Central memory CD4-positive, alpha-beta T cell (primary cell): ENCODE data around the gene TRPM2.

Source experiments
- DNase-seq: peaks from one replicate; pipeline ENCODE4 v3.0.0; 2022

The TRPM2 gene

DNA sequence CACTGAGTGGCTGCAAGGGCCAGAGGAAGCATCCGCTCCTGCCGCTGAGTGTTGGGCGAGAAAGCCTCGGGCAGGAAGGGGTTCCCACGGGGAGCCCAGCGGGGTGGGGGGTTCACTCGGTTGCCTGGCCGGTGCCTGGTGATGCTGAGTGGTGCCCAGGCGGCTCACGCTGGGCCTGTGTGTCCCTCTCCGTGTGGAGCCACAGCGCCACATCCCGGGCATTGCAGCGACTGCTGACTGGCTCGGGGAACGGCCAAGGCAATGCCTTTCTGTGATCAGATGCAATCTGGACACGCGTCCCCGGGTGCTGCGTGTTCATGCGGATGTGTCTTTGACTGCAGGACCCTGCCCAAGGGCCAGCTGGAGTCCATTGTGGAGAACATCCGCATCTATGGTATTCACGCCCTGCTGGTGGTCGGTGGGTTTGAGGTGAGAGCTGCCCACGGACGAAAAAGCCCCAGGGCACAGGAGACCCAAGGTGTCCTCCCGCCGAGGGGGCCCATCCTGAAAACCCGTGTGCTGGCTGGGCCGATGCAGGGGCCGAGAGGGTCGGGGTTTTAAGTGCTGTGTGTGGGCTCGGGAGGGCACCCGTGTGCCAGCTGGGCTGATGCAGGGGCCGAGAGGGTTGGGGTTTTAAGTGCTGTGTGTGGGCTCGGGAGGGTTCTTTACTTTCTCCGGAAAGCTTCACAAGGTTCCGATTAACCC is 30.6 kb upstream of the TRPM2 start:
- DNase-seq, result no peak

DNA sequence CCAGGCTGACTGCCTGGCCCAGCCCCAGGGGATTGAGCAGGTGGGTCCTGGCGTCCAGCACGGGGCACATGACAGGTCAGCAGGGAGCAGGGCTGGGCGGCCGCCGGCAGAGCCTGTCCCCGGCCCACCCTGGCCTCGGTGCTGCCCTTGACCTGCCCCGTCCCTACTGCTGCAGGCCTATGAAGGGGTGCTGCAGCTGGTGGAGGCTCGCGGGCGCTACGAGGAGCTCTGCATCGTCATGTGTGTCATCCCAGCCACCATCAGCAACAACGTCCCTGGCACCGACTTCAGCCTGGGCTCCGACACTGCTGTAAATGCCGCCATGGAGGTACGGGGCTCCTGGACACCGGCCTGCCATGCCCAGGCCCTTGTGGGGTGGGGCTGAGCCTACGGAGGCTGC is 29.8 kb upstream of the TRPM2 start:
- no peak for DNase-seq

DNA sequence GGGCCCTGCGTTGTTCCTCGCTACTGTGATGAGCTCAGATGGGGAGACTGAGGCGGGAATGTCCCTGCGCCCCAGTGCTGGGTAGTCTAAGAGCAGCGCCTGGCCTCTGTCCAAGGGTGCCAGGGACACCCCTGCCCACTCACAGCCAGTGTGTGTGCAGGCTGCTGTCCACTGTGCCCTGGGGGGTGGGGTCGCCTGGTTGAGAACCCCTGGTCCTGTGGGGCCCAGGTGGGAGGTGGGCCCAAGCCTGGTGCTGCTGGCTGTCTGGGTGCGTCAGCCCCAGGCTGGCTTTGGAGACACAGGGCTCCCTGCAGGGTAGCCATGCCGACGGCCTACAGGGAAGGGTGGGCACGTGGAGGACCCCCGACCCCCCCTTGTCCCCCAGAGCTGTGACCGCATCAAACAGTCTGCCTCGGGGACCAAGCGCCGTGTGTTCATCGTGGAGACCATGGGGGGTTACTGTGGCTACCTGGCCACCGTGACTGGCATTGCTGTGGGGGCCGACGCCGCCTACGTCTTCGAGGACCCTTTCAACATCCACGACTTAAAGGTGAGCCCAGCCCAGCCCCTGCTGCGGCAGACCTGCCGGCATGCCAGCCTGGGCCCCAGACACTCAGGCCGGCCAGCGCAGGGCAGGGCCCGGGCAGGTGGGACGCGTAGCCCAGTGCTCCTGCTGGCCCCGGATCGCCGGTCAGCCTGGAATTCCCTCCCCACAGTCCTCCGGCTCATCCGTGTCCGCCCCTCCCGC is 29.1 kb upstream of the TRPM2 start:
- no peak for DNase-seq

DNA sequence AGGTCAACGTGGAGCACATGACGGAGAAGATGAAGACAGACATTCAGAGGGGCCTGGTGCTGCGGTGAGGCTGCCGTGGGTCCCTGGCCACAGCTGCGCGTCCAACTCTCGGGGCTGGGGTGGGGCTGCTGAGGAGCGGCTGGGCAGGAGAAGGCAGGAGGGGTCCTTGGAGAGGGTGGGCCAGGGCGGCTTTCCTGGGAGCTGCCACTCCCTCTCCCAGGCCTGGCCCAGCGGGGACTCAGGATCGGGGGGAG is 28.6 kb upstream of the TRPM2 start:
- no peak for DNase-seq

DNA sequence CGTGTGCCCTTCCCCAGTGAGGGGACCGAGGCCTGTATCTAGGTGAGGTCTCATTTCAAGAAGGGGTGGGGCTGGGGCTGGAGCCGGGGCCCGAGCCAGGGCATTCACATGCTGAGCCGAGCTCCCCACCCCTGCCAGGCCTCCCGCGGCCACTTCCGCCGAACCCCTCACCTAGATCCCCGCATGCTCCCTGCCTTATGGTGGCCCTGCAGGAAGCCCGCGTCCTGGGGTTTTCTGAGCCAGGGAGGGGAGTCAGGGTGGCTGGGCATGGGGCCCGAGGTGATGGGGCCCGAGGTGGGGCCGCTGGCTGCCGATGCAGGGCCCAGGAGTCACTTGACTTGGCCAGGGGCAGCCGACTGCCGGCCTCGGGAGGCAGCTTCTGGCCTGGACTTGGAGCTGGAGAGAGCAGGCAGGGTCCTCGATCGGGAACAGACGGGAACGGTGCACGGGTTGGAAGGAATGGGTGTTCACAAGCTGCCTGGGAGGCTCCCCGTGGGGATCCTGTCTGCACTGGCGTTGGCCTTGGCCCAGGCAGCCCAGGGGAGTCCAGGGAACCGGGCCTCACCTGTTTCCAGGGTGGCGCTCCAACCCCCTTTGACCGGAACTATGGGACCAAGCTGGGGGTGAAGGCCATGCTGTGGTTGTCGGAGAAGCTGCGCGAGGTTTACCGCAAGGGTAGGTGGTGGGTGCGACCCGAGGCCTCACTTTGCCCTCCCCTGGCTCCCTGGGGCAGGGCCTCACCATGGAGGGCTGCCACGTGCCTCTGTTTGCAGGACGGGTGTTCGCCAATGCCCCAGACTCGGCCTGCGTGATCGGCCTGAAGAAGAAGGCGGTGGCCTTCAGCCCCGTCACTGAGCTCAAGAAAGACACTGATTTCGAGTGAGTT is 27.8 kb upstream of the TRPM2 start:
- no peak for DNase-seq

DNA sequence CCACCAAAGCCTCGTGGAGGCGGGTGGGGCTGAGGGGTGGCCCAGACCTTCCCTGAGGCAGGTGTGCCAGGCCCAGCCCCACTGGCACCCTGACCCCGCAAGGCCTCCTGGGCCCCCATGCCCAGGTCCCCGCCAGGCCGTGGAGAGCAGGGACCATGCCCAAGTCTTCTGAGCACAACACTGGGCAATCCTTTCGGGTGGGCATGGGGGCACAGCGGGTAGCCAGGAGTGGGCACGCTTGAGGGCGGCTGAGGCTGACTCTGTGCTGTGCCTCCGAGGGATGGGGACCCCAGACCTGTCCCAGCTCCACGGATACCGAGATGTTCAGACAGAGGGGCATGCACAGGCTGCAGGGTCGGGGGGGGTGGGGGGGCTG is 27.2 kb upstream of the TRPM2 start:
- DNase-seq, result no peak

DNA sequence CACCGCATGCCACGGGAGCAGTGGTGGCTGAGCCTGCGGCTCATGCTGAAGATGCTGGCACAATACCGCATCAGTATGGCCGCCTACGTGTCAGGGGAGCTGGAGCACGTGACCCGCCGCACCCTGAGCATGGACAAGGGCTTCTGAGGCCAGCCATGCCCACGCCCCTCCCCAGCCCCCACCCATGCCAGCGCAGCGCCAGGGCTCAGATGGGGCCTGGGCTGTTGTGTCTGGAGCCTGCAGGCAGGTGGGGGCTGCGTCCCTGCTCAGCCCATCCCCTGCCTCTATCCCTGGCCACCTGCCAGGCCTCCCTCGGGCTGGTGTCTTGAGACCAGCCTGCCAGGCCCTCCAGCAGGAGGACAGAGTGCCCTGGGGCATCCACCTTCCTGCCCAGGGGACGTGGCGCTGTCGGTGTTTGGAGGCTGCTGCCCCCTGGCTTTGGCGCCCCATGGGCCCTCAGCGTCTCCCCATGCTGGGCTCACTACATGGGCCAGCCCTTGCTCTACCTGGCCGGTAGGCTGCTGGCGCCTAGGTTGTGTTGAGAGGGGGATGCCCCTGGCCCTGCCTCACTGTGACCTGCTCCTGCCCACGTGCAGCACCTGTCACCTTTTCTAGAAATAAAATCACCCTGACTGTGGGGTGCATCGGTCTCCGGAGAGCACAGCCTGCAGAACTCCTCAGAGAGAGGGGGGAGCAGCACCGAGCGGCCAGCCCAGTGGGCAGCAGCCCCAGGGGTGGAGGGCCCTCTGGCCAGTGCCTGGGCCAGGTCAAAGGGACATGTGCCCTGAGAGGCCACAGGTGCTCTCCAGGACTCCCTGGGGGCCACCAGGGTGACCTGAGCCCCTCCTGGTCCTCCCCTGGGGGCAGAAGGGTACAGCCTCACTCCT is 26.5 kb upstream of the TRPM2 start:
- no peak for DNase-seq

DNA sequence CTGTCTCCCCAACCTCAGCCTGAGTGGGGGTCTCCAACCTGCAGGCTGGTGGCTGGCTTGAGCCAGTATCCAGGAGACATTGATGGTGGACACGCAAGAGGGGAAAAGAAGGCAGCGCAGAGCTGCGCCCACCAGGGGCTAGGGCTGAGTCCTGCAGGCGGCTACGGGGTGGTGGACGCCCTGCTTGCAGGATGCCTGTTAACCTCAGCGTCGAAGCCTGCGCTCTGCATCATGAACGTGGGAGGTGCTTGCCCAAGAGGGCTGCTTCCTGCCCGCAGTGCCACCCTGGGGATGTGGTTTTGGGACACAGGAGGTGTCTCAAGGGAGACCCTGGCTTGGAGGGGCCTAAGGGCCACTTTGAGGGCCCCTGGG is 25.8 kb upstream of the TRPM2 start:
- no peak for DNase-seq

DNA sequence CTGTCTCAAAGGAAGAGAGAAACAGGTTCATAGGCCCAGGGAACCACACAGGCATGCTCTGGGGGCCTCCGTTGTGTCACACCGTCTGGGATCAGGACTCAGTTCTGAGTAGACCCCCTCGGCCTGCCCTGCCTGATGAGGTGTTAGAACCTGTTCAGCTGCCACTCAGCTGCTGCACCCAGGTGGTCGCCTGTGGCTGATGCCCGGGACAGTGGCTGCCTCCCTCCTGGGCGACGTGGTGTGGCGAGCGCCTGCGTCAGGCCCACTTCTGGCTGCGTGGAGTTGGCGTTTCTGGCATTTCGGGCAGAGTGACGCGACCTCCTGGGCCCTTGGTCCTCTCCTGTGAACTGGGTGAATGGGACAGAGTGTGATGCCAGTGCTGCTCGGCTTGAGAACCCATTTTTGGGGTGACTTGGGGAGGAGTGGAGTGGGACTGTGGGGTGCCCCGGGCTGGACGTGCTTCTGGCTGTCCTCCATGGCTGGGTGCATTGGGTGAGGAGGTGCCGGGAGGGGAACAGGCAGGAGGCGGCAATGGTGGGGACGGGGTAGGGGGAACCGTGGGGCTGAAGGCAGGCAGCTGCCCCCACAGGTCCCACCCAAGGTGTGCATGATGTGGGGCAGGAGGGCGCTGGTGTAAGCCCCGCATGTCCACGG is 25.1 kb upstream of the TRPM2 start:
- no peak for DNase-seq

DNA sequence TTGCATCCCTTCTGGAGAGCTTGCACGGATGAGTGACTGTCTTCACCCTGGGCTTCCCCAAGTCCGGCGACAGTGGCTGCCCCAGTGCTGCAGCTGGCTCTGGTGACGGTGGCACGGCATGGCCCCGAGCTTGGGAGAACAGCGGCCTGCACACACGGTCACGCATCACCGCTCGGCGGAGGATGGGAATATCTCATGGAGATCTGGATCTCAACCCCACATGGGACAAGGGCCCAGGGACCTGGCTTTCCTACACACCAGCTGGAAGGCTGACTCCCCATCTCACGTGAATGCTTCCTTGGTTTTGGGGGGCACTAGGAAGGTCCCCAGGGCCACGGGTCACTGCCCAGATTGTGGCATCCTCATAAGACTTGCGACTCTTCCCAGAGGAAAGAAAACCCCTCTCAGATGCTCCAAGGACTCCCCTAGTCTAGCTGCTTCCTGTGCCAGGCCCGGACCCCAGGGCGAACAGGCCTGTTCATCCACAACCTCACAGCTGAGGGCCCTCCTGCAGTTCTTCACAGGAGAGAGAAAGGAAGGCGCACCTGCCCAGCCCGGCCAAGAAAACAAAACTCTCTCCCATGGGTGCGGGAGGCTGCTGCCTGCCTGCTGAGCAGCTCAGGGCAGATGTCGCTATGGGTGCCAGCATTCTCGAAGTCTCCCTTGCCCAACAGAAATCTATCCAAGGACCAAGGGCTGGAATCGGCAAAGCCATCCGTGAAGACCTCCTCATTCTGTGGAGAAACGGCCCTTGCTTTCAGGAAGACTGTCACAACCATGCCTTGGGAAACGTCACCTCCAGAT is 24.1 kb upstream of the TRPM2 start:
- DNase-seq, result no peak

DNA sequence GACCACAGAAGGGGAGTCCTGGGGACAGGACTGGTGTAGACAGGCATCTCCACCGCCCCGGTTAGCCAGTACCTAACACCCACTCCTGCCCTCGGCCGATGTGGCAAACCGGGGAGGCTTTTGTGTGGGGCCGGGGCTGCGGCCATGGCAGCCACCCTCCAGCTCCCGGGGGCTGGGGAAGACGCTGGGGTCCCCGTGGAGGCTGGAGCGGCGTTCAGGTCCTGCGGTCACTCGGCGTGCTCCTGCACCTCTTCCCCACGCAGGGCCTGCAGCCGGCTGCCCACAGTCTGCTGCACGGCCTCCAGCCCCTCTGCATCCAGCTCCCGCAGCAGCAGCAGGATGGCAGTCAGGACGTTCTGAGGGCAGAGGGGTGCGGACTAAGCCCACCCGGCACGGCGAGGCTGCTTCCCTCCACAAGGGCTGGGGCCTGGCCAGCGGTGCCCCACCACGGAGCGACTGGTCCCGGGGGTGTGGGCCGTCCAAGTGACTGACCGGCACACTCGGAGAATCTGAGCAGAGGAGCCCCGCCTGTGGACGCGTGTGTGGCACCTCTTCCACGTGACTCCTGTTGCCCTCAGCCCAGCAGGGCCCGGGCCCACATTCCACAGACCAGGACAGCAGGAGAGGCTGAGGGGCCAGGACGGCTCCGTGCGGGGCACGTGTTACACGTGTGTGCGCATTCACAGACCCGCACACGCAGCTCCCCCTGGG is 23.3 kb upstream of the TRPM2 start:
- DNase-seq, result no peak

DNA sequence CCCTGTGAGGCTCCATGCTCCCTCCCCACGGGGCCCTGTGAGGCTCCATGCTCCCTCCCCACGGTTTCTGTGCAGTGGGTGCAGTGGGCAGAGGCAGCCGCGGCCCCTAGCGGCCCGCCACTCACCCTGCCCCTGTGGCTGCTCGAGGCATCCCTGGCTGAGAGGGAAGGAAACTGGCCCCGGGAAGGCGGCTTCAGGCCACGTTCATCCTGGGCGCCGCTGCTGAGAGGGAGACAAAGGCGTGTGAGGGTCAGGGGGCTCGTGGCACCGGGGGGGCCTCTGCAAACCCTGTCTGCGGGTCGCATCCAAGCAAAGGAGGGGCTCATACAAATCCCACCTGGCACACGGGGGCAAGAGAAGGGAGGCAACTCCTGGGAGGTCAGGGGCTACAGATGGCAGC is 22.7 kb upstream of the TRPM2 start:
- DNase-seq, result no peak

DNA sequence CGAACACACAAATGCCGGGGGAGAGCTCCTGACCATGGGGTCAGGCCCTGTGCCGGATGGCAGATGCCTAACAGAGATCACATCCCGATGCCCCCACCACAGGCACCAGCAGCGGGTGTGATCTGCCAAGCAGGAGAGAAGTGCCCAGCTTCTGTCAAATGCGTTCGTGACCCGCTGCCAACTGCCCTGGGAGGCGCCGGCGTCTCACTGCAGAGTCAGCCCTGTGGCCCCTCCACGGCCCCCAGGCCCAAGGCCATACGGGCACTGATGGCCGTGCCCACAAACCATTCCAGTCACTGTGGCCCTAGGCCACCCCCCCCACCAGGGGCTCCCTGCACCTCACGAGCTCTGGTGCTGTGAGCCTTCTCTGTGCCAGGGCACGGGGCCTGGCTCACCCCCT is 22.2 kb upstream of the TRPM2 start:
- DNase-seq, result no peak

DNA sequence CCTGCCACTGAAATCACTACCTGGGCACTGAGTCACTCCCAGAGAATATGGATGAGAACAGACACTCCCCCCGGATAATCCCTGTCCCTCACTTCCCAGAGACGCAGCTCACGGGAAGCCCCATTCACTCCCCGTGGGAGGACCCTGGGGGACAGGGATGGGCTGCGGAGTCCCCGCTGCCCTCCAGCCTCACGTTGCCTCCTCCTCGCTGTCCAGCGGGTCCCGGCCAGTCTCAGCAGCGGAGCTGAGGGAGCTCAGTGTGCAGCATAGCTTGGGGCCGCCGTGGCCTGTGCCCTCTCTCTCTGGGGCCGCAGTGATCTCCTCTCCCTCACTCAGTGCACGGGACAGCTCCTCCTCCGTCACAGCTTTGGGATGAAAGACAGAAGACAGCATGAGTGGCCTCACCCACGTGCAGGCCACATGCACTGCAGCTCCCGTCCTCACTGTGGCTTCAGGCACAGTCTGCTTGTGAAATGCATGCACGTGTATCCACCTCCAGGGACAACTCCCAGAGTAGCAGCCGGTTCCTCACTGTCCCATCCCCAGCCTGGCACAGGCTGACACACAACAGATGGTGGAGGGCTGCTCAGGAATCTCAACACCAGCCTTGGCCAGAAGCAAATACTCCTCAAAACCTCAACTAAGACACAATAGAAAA is 21.6 kb upstream of the TRPM2 start:
- DNase-seq, result no peak

DNA sequence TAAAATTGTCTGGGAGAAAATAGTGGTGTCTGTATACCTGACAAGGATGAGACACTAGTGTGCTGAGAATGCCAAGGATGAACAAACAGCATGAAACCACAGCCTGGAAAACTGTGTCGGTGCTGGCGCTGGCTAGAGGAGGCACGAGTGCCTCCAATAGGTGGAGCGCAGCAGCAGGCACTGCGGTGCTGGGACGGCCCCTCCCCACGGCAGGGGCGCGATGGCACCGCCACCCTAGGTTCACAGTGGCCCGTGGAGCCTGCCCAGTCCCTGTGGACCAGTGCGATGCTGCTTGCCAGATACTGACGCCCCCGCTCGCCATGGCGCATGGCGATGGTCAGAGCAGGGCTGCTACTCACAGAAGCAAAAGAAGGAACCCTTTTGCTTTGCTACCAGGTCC is 21.0 kb upstream of the TRPM2 start:
- DNase-seq, result no peak

DNA sequence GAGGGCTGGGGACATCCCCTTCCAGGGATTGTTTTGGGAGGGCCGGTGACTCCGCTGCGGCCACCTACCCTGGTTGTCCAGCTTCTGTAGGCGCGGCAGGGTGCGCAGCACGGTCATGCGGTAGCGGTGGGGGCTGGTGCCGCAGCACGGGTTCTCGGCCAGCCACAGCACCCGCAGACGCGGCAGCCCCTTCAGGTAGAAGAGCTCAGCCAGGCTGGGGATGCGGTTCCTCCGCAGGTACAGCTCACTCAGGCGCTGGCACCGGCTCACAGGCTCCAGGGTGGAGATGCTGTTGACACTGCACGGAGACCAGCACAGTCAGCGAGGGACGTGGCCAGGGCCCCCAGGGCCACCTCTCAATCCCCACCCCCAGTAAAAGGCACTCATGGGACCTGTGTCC is 20.5 kb upstream of the TRPM2 start:
- no peak for DNase-seq

DNA sequence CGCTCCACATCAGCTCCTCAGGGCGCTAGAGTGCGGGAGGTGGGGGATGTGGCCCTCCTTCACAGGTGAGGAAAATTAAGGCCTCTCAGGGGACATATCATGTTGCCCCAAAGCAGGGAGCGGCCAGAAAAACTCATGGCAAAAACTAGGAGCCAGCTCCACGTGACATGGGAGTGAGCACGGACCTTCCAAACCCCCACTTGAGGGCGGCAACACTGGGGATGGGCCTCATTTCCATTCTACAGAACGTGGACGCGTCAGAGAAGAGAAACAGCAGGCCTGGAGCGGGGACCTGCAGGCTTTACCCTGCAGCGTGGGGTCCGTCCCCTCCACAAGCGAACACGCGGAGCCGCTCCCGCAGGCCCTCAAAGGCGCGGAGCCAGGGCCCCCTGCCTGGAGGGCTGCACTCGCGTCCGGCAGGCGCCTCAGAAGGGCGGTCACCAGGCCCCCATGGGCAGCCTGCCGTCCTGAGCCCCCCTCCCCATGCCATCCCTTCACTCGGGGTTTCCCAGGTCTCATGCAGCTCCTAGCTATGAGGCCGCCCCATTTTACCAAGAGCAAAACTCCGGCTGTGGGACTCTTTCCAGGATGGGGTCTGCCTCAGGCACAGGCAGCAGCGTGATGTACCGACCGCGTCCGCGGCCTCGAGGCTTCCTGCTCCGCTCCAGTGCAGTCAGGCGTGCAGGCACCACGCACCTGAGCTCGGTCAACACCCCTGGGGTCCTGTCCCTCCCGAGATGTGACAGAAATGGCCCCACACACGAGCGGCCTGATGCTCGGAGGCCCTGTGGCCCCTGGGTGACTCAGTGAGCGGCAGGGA is 19.7 kb upstream of the TRPM2 start:
- DNase-seq, result no peak

DNA sequence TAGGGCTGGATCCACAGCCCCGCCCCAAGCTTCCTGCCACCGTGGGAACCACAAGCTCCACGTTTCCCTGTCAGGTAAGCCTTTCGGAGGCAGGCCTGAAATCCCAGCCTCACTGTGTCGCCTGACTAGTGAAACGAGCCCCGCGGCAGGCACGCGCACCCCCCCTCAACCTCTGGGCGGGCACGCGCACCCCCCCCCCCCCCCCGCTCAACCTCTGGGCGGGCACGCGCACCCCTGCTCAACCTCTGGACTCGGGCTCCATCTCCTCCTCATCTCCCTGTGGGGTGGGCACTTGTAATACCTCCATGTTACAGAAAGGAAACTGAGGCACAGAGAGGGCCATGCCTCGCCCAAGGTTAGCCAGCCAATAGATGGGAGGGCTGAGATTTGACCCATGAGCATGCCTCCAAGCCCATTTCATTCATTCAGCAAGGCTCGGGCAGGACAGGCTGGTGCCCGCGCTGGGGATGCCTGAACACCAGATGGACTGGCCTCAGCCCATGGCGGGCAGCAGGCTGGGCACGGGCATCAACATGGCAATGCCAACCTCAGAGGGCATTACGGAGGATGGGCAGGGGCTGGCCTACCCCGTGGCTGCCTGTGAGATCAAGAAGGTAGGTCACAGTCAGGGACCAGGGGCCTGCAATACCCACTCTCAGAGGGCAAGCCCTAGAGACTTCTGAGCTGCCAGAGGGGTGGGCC is 18.9 kb upstream of the TRPM2 start:
- DNase-seq, result no peak
